ENCODE measurements around the gene DNASE2B. TPM values are rescaled to one million over a fixed set of nuclear protein-coding genes. Genes with fewer than 3 reads are reported as not detected.

Gene DNASE2B
- total and polyA plus RNA-seq, 2 experiments from 2014 or later, result not detected

DNA sequence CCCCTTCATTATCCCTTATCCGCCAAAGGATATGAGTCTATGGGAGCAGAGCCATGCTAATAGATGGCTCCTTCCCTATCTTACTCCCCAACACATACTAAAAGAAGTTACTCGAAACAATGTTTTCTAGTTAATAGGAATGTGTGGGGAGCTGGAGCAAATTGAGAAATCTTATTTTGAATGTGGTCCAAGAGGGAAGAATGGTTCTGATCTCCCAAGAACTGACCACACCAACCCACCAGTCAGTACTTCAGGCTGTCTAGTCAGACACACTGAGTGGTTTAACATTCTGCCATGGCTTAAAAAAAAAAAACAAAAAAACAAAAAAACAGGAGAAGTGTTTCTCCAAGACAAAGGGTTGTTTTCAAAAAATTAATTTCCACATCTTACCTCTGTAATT, 31.5 kb upstream of the DNASE2B start:
- DNase-seq (ENCODE audit: low spot score) (no peak), ATAC-seq (no peak)
- no peak overlapping the region for H3K27ac ChIP-seq (ENCODE audit: low read depth)
- no peaks in the 10 kb centered on the region for H3K36me3 ChIP-seq (ENCODE audit: insufficient read depth)
- no peaks in the 10 kb centered on the region for H3K79me2 ChIP-seq (replicated peaks; ENCODE audit: insufficient read depth)
- H3F3A ChIP-seq (replicated peaks; ENCODE audit: low read depth), result no peaks in the 10 kb centered on the region
- no peak overlapping the region for H3K4me2 ChIP-seq
- no peaks in the 10 kb centered on the region for H3K9me3 Mint-ChIP-seq
- no peak overlapping the region for H2AFZ ChIP-seq
- H4K20me1 ChIP-seq (replicated peaks; ENCODE audit: insufficient read depth), result no peaks in the 10 kb centered on the region
- no peaks in the 10 kb centered on the region for H3K36me3 Mint-ChIP-seq (ENCODE audit: low read depth)
- no peaks in the 10 kb centered on the region for H3K4me1 ChIP-seq (ENCODE audit: insufficient read depth)
- peaks cover 2% of the 10 kb centered on the region for H3K27me3 Mint-ChIP-seq (ENCODE audit: insufficient read depth, low read depth, poor library complexity)
- no peaks in the 10 kb centered on the region for H3K27me3 ChIP-seq (ENCODE audit: insufficient read depth)
- TF ChIP-seq ZNF331 (CRISPR knock-in tag; IDR thresholded peaks at IDR 0.05; ENCODE audit: low read depth), result no peak
- TF ChIP-seq, protein P1, sequence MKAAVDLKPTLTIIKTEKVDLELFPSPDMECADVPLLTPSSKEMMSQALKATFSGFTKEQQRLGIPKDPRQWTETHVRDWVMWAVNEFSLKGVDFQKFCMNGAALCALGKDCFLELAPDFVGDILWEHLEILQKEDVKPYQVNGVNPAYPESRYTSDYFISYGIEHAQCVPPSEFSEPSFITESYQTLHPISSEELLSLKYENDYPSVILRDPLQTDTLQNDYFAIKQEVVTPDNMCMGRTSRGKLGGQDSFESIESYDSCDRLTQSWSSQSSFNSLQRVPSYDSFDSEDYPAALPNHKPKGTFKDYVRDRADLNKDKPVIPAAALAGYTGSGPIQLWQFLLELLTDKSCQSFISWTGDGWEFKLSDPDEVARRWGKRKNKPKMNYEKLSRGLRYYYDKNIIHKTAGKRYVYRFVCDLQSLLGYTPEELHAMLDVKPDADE (IDR thresholded peaks at IDR 0.05), result no peak
- TF ChIP-seq EZH2 (IDR thresholded peaks at IDR 0.05; ENCODE audit: low read depth, unreplicated experiment), result no peak
- no peak for TF ChIP-seq STAT1 (IDR thresholded peaks at IDR 0.05; ENCODE audit: unreplicated experiment)
- TF ChIP-seq ZNF114 (CRISPR knock-in tag; IDR thresholded peaks at IDR 0.05), result no peak
- TF ChIP-seq CREB1 (CRISPR knock-in tag; IDR thresholded peaks at IDR 0.05; ENCODE audit: low read depth), result no peak
- no peak for TF ChIP-seq POLR2AphosphoS5 (IDR thresholded peaks at IDR 0.05; ENCODE audit: low read depth)
- no peak for TF ChIP-seq JUNB (IDR thresholded peaks at IDR 0.05; ENCODE audit: unreplicated experiment)
- TF ChIP-seq EZH2phosphoT487 (IDR thresholded peaks at IDR 0.05; ENCODE audit: unreplicated experiment), result no peak
- TF ChIP-seq NANOG (IDR thresholded peaks at IDR 0.05; ENCODE audit: borderline replicate concordance), result no peak
- TF ChIP-seq, protein P2, sequence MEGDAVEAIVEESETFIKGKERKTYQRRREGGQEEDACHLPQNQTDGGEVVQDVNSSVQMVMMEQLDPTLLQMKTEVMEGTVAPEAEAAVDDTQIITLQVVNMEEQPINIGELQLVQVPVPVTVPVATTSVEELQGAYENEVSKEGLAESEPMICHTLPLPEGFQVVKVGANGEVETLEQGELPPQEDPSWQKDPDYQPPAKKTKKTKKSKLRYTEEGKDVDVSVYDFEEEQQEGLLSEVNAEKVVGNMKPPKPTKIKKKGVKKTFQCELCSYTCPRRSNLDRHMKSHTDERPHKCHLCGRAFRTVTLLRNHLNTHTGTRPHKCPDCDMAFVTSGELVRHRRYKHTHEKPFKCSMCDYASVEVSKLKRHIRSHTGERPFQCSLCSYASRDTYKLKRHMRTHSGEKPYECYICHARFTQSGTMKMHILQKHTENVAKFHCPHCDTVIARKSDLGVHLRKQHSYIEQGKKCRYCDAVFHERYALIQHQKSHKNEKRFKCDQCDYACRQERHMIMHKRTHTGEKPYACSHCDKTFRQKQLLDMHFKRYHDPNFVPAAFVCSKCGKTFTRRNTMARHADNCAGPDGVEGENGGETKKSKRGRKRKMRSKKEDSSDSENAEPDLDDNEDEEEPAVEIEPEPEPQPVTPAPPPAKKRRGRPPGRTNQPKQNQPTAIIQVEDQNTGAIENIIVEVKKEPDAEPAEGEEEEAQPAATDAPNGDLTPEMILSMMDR (conservative IDR thresholded peaks at IDR 0.05; ENCODE audit: low read depth in 2 of 2), result no peak
- TF ChIP-seq, protein P3, sequence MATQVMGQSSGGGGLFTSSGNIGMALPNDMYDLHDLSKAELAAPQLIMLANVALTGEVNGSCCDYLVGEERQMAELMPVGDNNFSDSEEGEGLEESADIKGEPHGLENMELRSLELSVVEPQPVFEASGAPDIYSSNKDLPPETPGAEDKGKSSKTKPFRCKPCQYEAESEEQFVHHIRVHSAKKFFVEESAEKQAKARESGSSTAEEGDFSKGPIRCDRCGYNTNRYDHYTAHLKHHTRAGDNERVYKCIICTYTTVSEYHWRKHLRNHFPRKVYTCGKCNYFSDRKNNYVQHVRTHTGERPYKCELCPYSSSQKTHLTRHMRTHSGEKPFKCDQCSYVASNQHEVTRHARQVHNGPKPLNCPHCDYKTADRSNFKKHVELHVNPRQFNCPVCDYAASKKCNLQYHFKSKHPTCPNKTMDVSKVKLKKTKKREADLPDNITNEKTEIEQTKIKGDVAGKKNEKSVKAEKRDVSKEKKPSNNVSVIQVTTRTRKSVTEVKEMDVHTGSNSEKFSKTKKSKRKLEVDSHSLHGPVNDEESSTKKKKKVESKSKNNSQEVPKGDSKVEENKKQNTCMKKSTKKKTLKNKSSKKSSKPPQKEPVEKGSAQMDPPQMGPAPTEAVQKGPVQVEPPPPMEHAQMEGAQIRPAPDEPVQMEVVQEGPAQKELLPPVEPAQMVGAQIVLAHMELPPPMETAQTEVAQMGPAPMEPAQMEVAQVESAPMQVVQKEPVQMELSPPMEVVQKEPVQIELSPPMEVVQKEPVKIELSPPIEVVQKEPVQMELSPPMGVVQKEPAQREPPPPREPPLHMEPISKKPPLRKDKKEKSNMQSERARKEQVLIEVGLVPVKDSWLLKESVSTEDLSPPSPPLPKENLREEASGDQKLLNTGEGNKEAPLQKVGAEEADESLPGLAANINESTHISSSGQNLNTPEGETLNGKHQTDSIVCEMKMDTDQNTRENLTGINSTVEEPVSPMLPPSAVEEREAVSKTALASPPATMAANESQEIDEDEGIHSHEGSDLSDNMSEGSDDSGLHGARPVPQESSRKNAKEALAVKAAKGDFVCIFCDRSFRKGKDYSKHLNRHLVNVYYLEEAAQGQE (IDR thresholded peaks at IDR 0.05; ENCODE audit: unreplicated experiment), result no peak
- TF ChIP-seq, protein P4, sequence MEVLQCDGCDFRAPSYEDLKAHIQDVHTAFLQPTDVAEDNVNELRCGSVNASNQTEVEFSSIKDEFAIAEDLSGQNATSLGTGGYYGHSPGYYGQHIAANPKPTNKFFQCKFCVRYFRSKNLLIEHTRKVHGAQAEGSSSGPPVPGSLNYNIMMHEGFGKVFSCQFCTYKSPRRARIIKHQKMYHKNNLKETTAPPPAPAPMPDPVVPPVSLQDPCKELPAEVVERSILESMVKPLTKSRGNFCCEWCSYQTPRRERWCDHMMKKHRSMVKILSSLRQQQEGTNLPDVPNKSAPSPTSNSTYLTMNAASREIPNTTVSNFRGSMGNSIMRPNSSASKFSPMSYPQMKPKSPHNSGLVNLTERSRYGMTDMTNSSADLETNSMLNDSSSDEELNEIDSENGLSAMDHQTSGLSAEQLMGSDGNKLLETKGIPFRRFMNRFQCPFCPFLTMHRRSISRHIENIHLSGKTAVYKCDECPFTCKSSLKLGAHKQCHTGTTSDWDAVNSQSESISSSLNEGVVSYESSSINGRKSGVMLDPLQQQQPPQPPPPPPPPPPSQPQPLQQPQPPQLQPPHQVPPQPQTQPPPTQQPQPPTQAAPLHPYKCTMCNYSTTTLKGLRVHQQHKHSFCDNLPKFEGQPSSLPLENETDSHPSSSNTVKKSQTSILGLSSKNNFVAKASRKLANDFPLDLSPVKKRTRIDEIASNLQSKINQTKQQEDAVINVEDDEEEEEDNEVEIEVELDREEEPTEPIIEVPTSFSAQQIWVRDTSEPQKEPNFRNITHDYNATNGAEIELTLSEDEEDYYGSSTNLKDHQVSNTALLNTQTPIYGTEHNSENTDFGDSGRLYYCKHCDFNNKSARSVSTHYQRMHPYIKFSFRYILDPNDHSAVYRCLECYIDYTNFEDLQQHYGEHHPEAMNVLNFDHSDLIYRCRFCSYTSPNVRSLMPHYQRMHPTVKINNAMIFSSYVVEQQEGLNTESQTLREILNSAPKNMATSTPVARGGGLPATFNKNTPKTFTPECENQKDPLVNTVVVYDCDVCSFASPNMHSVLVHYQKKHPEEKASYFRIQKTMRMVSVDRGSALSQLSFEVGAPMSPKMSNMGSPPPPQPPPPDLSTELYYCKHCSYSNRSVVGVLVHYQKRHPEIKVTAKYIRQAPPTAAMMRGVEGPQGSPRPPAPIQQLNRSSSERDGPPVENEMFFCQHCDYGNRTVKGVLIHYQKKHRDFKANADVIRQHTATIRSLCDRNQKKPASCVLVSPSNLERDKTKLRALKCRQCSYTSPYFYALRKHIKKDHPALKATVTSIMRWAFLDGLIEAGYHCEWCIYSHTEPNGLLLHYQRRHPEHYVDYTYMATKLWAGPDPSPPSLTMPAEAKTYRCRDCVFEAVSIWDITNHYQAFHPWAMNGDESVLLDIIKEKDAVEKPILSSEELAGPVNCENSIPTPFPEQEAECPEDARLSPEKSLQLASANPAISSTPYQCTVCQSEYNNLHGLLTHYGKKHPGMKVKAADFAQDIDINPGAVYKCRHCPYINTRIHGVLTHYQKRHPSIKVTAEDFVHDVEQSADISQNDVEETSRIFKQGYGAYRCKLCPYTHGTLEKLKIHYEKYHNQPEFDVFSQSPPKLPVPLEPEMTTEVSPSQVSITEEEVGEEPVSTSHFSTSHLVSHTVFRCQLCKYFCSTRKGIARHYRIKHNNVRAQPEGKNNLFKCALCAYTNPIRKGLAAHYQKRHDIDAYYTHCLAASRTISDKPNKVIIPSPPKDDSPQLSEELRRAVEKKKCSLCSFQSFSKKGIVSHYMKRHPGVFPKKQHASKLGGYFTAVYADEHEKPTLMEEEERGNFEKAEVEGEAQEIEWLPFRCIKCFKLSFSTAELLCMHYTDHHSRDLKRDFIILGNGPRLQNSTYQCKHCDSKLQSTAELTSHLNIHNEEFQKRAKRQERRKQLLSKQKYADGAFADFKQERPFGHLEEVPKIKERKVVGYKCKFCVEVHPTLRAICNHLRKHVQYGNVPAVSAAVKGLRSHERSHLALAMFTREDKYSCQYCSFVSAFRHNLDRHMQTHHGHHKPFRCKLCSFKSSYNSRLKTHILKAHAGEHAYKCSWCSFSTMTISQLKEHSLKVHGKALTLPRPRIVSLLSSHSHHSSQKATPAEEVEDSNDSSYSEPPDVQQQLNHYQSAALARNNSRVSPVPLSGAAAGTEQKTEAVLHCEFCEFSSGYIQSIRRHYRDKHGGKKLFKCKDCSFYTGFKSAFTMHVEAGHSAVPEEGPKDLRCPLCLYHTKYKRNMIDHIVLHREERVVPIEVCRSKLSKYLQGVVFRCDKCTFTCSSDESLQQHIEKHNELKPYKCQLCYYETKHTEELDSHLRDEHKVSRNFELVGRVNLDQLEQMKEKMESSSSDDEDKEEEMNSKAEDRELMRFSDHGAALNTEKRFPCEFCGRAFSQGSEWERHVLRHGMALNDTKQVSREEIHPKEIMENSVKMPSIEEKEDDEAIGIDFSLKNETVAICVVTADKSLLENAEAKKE (CRISPR knock-in tag; IDR thresholded peaks at IDR 0.05), result no peak
- H3K9me2 ChIP-seq (ENCODE audit: insufficient read depth), result peaks cover 10% of the 10 kb centered on the region; the same call in 1 of the 2 replicates
- no peaks in the 10 kb centered on the region for H3K4me1 Mint-ChIP-seq
- H3K27ac Mint-ChIP-seq, result no peak overlapping the region
- H3K4me3 ChIP-seq, result no peak overlapping the region
- H3K4me3 Mint-ChIP-seq, result no peak overlapping the region
